Activated CD8-positive, alpha-beta memory T cell treated with anti-CD3 and anti-CD28 coated beads for 36 hours (primary cell): ENCODE data around the gene MYF6. TPM values are rescaled to one million over a fixed set of nuclear protein-coding genes. Genes with fewer than 3 reads are reported as not detected.

Experiments used
- CTCF ChIA-PET: fragments of 350-600 bp; sonication (Branson Sonifier 250); formaldehyde crosslinking; loops from one replicate; lab custom pipeline; 2021; ENCODE audit warnings: antibody characterized with exemption; lab: Charles Lee
- POLR2A ChIA-PET: fragments of 350-600 bp; sonication (Branson Sonifier 250); formaldehyde crosslinking; loops from one replicate; lab custom pipeline; 2021; ENCODE audit warnings: antibody characterized with exemption; lab: Charles Lee
- total RNA-seq, 2 experiments: library from RNA; stranded (reverse); gene quantifications; one replicate each; pipeline ENCODE4 v1.2.3, GENCODE V29; 2021

Gene MYF6
- total RNA-seq, 2 experiments from 2014 or later = not detected

DNA sequence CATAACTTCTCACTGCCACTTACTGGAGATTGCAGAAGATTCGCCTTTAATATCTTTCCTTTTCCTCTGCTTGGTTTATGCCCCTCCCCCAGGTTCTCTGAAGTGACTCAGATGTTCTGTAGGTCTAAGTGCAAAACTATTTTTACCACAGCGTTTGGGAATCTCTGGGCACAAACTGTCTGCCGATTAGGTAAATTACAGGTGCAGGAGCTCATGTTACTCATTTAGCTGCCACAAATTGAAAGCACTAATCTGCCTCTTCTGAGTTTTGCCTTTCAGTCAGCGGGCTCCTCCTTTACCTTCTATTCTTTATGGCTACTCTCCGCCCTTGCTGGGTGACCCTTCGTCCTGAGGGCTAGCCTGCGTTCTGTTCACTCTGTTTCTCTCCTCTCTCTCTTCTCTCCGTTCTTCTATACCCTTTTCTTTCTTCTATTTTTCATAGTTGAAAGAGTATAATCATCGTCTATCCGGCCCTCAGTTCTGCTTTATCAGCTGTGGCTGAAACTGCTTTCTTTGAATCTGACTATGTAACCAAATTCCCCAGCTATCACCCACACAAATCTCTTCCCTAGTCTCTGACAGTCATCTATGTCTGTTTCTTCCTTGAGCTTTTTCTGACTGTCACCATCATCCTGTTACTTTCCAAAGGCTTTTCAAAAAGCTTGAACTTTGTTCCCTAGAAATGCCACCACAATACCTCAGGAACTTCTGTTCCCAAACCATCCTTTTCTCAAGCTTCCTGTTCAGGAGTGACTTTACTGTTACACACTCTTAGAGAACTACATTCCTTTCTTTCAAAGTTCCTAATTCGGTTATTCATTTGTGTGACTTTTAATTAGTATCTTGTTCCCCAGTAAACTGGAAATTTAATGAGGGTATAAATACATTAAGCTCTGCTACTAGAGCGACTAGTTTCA is 4.3 kb upstream of the MYF6 start:
- ChIA-PET CTCF (no interaction called here), POLR2A (no interaction called here)

DNA sequence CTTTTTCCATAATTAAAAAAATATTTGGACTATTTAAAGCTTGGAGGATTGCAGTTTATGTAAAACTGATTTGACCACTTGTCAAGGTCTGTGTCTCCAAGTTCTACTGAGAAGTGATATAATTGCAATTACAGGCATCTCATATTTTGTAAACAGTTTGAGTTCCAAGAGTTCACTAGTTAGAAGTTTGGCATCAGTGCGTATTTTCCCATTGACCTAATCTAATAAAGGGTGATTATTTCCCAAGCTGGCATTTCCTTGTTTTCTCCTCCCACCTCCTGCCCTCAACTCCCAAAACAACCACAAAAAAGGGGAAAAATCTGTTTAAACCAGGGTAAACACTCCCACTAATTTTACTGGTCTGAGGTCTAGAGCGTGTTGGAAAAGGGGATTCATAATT is 3.0 kb upstream of the MYF6 start:
- POLR2A ChIA-PET = no interaction called here
- CTCF ChIA-PET = no interaction called here

DNA sequence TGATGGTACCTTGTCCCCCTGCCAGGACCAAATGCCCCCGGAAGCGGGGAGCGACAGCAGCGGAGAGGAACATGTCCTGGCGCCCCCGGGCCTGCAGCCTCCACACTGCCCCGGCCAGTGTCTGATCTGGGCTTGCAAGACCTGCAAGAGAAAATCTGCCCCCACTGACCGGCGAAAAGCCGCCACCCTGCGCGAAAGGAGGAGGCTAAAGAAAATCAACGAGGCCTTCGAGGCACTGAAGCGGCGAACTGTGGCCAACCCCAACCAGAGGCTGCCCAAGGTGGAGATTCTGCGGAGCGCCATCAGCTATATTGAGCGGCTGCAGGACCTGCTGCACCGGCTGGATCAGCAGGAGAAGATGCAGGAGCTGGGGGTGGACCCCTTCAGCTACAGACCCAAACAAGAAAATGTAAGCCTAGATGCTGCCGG is 410 bp downstream of the MYF6 start:
- CTCF ChIA-PET = no interaction called here
- POLR2A ChIA-PET = no interaction called here

DNA sequence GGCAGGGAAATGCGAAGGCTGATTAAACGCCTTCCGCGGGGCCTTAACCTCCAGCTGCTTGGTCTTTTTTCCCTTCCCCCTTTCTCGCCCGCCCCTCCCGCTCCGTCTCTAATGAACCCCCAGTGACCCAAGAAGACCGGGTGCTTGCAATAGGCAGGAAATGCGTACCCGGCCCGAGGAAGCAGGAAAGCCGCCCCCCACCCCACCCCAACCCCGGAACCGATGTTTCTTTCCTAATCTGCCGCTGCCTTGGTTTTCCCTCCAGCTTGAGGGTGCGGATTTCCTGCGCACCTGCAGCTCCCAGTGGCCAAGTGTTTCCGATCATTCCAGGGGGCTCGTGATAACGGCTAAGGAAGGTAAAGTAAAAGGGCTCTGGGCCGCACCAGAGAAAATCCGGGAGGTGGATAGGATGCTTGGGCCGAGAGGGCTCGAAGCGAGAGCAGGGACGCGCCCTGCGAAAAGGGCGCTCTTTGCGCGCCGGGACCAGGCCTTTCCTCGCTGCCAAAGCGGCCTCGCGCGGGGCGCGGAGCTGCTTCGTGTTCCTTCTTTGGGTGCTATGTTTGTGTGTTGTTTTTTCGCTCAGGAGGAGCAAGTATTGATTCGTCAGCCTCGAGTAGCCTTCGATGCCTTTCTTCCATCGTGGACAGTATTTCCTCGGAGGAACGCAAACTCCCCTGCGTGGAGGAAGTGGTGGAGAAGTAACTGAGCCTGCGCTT is 983 bp downstream of the MYF6 start:
- CTCF ChIA-PET = no interaction called here
- POLR2A ChIA-PET = no interaction called here

DNA sequence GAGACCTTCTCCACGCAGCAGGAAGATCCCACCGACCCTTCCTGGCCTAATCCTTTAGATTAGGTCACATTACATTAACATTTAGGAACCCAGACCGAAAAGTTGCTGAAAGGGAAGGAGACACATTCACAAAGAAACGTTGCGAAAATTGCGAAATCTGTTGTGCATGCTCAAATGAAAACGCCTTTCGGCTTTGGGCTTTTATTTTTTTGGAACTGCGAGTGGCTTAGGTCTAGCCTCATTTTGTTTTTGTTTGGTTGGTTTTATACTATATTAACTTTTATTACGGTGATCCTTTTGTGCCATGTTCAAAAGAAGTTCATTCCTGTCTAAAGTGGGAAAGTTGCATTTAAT is 1.5 kb downstream of the MYF6 start:
- POLR2A ChIA-PET = no interaction called here
- CTCF ChIA-PET = no interaction called here

DNA sequence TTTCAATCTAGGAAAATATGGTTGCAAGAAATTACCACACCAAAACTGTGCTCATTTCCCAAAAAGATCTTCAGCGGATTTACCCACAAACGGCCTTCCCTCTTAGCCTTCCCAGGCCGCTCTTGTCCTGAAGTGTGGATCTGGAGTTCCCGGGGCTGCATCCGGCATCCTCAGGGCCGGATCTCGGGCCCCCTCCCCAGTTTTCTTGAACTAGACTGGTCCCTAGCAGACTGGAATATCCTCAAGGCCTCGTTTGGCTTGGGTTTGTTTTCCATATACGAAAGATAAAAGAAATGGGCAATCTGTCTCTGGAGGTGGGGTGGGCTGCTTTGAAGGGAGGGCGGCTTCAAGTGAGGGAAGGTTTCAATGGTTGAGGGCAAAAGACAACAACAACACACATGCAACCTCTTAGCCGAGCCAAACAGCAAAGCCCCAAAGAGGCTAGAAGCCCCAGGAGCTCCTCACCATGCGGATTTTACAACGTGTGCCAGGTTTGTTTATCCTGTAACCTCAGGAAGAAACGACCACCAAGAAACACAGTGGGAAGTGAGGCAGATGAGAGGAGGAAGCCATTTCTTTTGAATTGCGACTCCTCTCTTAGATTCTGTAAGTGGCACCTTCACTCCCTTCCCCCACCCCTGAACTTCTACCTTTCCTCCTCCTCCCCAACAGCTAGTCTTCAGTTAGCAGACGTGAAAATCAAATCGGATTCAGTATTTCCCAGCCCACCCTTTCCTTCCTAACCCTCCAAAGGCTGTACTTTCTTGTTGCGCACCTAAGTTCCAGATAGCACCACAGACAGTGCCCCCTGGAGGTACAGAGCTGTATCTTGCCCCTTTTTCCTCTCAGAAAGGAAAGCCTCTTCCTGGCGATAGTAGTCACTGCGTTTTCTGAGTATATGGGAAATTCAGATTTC is 2.6 kb downstream of the MYF6 start:
- ChIA-PET CTCF (no interaction called here), POLR2A (no interaction called here)

DNA sequence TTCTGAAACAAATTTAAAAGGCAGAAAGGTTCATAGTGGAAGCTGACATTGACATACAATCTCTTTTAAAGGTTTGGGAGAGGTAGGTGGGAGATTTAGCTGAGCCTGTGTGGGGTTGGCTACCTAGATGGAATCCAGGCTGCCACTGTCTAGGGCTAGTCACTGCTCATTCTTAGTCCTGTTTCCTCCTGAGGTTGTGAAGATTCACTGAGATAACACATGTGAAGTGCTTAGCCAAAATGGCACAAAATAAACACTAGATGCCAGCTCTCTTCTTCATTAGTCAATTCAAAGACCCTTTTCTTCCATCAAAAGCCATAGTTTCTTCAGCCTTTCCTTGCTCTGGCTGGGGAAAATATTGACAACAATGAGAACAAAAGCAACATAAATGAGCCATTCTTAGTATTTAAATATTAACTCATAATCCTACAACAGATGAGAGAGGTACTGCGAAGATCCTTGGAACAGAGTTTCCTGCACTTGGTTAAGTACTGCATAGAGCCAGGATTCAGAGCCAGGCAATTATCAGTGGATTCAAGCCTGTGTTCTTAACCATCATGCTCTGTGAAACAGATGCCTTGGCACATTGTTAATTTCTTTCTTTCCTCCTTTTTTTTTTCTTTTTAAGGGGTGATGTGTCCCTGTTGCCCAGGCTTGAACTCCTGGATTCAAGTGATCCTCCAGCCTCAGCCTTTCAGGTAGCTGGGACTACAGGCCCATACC is 3.5 kb downstream of the MYF6 start:
- POLR2A ChIA-PET = no interaction called here
- CTCF ChIA-PET = no interaction called here

DNA sequence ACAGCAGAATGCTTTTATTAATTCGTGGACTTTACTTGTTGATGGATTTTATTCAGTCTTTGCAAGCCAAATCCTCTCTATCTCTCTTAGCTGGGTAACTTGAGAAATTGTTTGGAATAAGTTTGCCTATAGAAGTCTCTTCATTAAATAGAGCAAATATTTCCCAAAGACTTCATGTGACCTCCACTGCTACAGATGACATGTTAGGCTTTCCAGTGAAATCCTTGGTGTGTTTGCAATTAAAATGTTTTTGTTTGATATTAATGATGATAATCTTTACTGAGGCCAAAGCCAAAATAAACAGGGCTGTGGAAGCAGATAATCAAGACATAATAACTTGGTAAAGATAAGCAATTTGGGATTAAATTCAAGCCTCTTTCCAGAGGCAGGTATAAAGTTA is 4.4 kb downstream of the MYF6 start:
- ChIA-PET POLR2A (no interaction called here), CTCF (no interaction called here)

DNA sequence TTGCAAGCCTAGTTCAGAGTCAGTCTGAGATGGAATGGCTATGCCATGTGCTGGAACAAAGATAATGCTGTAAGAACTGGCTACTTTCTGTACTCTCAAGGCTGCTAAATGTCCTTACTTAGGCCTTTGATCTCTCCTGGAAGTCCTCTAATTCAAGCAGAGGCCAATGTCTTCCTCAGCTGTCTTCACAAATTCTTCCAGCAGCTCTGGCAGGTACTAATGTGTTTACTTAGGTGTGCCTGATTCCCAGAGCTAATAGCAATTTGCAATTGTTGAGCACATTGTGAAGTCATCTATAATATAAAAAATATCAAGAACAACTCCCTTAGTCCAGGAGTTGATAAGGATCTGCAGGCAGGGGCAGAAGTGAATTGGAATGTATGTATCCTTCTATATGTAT is 5.4 kb downstream of the MYF6 start:
- CTCF ChIA-PET = no interaction called here
- POLR2A ChIA-PET = no interaction called here

DNA sequence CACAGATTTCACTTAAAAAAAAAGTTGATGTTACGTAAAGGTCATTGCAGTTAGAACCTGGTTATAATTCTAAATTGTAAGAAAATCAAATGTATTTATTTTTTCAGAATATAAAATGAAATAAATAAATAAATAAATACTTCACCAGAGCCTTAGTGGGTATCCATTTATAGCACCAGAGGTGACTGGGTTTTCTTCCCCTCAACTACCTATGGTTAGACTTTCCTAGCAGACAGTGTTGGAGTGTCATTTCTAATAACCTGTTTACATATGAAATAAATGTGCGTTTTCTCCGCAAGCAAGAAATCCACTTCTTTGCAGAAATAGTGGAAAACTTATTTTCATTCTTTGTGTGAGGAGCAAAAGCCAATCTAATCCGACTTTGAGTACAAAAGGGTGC is 6.0 kb downstream of the MYF6 start:
- POLR2A ChIA-PET = no interaction called here
- CTCF ChIA-PET = no interaction called here

DNA sequence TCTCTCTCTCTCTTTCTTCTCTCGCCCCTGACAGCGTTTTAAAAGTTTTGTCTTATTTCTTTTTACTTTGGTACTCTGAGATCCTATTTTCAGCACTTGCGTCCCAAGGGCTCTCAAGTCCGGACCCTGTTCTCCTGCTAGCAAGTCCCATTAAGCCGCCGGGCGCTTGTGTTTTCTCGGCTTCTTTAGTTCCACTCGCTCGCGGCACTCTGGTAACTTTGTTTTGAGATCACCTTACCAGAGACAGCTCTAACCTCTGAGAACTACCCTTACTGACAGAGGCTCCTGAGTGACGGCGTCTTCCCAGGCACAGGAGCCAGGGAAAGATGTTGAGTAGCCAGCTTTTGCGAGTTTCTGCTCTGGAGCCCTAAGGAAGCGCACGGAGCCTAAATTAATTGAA is 6.6 kb downstream of the MYF6 start:
- ChIA-PET CTCF (no interaction called here), POLR2A (no interaction called here)

DNA sequence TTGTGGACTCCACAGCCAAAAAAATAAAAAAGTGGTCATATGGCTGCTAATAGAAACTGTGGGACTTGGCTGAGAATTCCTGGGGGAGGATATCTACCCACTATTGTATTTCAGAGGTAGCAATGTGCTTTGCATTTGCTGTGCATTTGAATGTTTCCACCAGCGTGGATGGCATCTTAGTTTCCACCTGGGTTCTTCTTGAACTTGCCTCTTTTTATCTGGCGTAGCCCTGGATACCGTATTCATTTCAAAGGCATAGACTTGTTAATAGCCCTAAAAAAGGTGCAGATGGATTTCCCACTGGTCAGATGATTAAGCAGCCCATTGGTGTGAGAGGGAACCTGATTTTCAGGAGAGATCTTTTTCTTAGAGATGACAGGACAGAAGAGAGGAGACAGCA is 7.4 kb downstream of the MYF6 start:
- ChIA-PET CTCF (no interaction called here), POLR2A (no interaction called here)

DNA sequence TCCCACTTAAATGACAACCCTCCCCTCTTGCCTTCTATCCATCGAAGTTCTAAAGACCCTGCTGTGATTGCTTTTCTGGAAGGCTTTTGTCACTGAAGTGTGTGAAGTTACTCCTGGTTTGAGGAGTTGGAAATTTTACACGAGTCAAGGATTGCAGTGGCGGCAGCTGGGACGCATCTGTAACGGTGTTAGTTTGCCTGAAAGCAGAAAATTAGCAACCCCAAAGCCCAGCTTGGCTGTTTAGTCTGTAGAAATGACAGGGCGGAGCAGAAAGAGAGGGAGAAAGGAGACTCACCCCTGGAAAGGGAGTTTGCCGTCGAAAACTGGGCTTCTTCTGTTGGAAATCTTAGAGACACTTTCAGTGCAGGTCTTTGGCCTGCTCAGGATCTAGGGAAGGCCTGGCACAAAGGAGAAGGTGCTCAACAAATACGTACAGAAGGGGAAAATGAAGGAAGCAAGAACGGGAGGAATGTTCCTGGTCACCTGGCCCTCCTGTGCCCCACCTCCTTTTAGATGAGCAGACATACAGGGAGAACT is 8.3 kb downstream of the MYF6 start:
- POLR2A ChIA-PET = no interaction called here
- CTCF ChIA-PET = no interaction called here

DNA sequence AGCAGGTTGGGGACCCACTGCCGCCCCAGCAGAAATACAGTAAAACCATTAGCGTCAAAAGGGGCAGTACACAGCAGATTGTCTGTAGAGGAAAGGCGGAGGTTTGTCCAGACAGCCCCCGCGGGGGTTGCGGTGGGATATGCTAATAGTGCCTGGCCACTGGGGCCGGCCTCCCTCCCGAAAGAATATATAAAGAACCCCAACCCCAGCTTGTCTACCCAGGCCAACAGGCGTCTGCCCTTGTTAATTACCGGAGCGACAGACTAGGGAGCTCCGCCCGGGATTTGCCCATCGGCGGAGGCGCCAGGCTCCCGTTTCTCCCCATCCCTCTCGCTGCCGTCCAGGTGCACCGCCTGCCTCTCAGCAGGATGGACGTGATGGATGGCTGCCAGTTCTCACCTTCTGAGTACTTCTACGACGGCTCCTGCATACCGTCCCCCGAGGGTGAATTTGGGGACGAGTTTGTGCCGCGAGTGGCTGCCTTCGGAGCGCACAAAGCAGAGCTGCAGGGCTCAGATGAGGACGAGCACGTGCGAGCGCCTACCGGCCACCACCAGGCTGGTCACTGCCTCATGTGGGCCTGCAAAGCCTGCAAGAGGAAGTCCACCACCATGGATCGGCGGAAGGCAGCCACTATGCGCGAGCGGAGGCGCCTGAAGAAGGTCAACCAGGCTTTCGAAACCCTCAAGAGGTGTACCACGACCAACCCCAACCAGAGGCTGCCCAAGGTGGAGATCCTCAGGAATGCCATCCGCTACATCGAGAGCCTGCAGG is 9.4 kb downstream of the MYF6 start, which contains the start of gene MYF5:
Gene MYF5, plus strand, starts transcription at position 217 of the 774 bp plus-strand sequence. Its CDS starts 152 bp downstream, at position 369.
- POLR2A ChIA-PET = no interaction called here
- CTCF ChIA-PET = no interaction called here

DNA sequence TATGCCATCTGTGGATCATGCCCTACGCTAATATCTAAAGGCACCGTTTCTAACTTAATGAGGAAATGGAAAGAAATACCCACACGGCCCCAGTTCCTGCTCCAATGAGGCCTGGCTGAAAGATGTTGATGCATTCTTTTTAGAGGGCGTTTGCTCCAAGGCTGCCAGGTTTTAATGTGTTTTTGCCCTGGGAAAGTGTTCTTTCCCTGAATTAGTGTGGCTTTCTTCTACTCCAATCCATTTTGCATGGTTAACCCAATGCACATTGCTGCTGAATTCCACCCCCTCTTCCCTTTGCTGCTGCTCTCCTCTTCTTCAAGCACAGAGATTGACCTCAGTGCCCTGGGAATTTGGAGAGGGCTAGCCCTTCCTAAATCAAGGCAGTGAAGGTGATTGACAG is 10.4 kb downstream of the MYF6 start:
- ChIA-PET CTCF (no interaction called here), POLR2A (no interaction called here)

DNA sequence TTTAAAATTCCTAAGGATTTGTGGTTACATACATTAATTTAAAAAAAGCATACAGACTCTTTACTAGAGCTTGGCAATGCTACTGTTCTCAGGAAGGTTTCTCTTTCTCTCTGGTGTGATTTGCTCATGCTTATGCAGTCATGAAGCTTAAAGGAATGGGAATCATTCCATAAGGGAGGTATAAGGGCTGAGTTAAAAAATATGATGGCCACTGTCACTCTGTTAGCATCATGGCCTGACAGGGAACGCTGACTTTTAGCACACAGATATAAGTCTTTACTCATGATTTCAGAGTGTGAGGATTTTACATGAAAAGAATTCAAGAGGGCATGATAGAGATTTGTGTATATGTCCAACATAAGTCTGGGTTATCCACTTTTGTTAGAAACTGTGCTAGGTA is 13.1 kb downstream of the MYF6 start:
- POLR2A ChIA-PET = no interaction called here
- CTCF ChIA-PET = no interaction called here

DNA sequence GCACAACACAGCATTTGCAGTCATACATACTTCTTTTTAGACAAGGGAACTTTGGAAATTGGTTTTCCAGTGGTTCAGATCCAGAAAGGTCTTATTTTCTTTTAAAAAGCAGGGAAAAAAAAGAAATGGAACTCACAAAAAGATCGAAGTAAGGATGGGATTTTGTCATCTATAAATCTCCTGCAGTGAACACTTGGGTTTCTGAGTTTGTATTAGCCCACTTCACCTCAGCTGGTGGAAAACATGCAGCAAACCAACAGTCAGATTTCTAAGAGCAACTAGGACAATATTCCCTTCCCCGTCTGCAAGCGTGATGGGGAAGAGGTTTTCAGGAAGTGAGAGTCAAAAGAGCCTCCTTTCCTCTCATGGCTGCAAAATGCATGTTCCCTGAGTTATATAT is 13.9 kb downstream of the MYF6 start:
- CTCF ChIA-PET = no interaction called here
- POLR2A ChIA-PET = no interaction called here

DNA sequence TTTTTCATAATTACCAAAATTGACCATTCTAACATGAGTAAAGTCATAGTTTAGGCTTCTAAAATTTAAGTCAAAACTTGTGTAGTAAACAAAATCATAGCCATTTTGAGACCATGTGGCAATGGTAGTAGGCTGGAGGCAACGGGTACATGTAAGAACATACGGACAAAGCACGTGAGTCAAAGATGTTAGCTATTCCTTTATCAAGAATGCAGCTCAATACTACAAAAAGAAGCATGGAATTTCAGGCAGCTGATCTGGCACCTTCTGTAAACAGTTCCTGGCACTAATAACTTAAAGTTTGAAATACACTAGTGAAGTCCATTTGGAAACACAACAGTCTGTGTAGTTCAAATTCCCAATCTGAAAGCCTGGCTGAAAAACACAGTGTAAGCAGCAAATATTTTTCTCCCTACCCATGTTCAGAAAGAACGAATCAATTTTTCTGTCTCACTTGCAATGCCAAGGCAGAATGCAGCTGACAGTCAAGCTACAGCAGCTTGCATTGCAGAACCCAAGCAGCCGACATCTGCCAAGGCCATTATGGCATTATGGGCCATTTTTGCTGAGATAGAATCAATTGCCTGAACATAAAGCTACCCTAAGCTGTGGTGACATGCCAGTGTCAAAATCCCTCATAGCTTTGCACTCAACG is 38.5 kb downstream of the MYF6 start:
- ChIA-PET POLR2A (no interaction called here), CTCF (no interaction called here)
